ENCODE data around the gene DPEP3. TPM values are rescaled to one million over a fixed set of nuclear protein-coding genes. Genes with fewer than 3 reads are reported as not detected.
A peak's percentile ranks its signal among the peaks of the same experiment; 100 is the strongest.

DPEP3 gene
- total RNA-seq, 2 donors from 2014 or later, result not detected

DNA sequence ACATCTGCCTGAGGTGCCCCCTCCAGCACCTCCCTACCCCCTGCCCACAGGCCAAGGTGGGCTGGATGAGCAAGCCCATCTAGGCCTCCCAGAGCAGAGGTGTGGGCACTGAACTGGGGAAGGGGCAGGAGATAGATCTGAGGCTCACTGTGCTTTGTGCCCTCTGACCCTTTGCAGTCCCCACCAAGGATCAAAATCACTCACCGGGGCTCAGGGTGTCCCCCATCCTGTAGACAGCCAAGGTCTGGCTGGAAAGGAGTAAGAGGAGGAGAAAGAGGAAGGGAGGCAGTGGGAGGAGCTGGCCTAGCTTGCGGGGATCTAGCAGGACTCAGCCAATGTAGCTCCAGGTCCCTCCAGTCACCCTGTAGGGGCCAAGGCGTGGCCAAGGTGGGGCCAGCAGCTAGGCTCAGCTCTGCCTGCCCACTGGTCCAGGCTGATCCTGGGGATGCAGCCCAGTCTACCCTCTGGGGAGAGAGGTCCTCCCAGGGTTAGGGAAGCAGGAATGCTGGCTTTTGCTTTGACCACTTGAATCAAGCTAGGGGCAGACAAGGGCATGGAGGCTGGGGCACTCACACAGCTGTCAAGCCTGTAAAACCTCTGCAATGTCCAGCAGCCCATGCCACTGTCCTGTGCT lies 13.6 kb downstream of the DPEP3 start:
- H3K9me3 ChIP-seq, result no peaks in the 10 kb centered on the region
- 53 to 60% methylated on average over 3 of the region's 3 CpGs for WGBS, 2 donors
- peak overlapping the region in 2 of 4 donors; percentile 1 to 89 for H3K27ac ChIP-seq
- H3K4me3 ChIP-seq, result no peak overlapping the region
- H3K27me3 ChIP-seq, result no peaks in the 10 kb centered on the region
- H3K36me3 ChIP-seq (replicated peaks in 1 of 2; ENCODE audit: insufficient read depth in 1 of 2, low read depth in 2 of 2), result no peaks in the 10 kb centered on the region
- intact Hi-C loops (cut with DNase I), result no loop called here
- no peak for ATAC-seq
- H3K4me1 ChIP-seq, result peaks cover 48% of the 10 kb centered on the region
- no peak for DNase-seq
- TF ChIP-seq, protein P1, sequence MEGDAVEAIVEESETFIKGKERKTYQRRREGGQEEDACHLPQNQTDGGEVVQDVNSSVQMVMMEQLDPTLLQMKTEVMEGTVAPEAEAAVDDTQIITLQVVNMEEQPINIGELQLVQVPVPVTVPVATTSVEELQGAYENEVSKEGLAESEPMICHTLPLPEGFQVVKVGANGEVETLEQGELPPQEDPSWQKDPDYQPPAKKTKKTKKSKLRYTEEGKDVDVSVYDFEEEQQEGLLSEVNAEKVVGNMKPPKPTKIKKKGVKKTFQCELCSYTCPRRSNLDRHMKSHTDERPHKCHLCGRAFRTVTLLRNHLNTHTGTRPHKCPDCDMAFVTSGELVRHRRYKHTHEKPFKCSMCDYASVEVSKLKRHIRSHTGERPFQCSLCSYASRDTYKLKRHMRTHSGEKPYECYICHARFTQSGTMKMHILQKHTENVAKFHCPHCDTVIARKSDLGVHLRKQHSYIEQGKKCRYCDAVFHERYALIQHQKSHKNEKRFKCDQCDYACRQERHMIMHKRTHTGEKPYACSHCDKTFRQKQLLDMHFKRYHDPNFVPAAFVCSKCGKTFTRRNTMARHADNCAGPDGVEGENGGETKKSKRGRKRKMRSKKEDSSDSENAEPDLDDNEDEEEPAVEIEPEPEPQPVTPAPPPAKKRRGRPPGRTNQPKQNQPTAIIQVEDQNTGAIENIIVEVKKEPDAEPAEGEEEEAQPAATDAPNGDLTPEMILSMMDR (IDR thresholded peaks at IDR 0.05), result no peak
- TF ChIP-seq POLR2A (IDR thresholded peaks at IDR 0.05), result no peak

DNA sequence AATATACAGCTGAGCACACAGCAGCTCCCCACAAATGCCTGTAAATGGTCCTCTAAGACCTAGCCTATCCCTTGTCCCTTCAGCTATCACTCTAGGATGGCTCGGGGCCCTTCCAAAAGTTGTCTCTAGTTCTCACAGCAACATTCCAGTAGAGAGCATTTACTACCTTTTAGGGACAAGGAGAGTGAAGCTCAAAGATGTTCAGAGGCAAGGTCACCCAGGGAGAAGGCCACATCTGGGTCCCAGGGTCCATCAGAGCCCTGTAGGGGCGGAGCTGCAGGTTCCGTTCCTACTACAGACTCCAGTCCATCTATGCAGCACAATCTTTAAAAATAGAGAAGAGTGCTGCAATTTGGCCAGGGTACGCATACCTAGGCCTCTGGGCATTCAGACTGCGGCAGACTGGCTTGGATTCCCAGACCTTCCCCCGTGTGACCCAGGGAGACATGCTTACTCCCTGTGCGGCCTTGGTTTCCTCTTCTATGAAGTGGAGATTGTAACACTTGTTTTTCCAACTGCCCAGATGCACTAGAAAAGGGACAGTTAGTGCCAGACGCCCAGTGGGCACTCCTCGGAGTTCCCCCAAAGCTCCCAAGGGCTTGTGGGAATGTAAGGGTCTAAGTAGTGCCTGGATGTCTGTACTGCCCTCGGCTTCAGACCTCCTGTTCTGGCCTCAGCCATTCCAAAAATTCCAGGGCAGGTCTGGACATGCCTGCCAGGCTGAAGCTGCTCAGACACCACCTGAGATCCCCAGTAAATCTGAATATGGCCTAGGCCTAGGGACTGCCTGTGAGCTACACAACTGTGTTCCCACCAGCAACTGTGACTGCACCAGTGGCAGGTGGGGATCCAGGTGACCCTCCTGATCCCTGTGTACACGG lies 14.4 kb downstream of the DPEP3 start:
- 83 to 87% methylated on average over 7 to 11 of the region's 11 CpGs for WGBS, 2 donors
- Histone ChIP-seq H3K9me3 (no peaks in the 10 kb centered on the region), H3K4me1 (peaks cover 55% of the 10 kb centered on the region), H3K27me3 (no peaks in the 10 kb centered on the region), H3K36me3 (replicated peaks in 1 of 2; ENCODE audit: insufficient read depth in 1 of 2, low read depth in 2 of 2) (no peaks in the 10 kb centered on the region), H3K27ac (peak overlapping the region in 2 of 4 donors; percentile 1 to 89), H3K4me3 (no peak overlapping the region)
- TF ChIP-seq POLR2A (IDR thresholded peaks at IDR 0.05), result no peak
- TF ChIP-seq, protein P1 (IDR thresholded peaks at IDR 0.05), result no peak
- DNase-seq (no peak), ATAC-seq (no peak)
- intact Hi-C loops (cut with DNase I), result no loop called here

DNA sequence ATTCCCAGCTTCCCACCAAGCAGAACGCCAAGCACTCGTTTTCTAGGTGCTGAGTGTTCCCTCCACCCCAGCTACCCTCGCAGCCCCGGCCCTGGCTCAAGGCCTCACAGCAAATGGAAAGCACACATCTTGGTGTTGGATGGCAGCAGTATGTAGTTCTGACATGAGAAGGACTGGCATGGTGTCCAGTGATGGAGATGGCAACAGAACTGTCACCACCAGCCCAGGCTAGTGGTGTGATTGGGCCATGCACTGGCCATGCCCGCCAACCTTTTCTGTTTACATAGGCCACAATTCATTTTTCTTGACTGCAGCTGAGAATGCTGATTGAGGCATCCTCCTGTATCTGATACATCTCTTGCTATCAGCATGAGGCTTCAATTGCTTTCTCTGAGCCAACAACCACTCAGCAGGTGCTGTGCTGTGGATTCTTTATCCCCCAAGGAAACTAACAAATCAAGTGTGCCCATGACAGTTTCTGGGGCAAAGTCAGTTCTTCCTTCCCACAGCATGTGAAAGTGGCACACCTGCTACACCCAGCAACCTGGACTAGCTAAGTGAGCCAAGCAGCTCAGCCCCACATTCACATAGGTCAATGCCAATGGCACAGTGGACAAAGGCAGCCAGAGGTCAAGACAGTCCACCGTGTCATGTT lies 15.7 kb downstream of the DPEP3 start:
- H3K9me3 ChIP-seq, result no peaks in the 10 kb centered on the region
- no peak overlapping the region for H3K27ac ChIP-seq
- no peak for DNase-seq
- peaks cover 55% of the 10 kb centered on the region for H3K4me1 ChIP-seq
- no peaks in the 10 kb centered on the region for H3K27me3 ChIP-seq
- intact Hi-C loops (cut with DNase I), result no loop called here
- no peaks in the 10 kb centered on the region for H3K36me3 ChIP-seq (replicated peaks in 1 of 2; ENCODE audit: insufficient read depth in 1 of 2, low read depth in 2 of 2)
- no peak for ATAC-seq
- 75 to 78% methylated on average over 6 of the region's 6 CpGs for WGBS, 2 donors
- TF ChIP-seq, protein P1 (IDR thresholded peaks at IDR 0.05), result no peak
- no peak for TF ChIP-seq POLR2A (IDR thresholded peaks at IDR 0.05)
- no peak overlapping the region for H3K4me3 ChIP-seq

DNA sequence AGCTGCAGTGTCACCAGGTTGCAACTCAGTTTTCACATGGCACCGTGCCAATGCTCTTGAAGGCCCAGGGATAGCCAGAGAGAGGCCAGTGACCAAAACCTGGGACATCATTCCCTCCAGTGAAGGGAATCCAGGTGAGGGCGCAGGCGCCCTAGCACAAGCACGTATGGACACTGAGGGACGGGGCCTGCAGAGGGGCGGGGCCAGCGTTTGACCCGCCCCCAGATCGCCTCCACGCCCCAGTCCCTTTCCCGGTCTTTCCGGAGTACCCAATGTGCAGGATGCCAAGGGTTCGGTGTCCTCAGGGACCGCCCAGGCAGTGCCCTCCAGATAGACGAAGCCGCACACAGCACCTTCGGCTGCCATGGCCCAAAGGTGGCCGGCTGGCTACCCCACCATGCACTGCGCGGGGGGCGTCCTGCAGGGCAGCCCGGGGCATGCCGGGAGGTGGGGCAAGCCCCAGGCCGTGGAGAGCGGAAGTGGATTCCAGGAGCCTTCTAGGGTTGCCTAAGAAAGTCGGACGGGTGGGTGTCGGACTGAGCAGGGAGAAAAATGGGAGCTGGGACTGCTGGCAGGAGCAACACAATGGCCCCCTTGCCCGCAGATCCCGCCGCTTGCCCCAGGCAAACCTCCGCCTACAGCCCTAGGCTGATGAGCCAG lies 16.5 kb downstream of the DPEP3 start:
- Histone ChIP-seq H3K9me3 (no peaks in the 10 kb centered on the region), H3K4me3 (no peak overlapping the region), H3K27ac (peak overlapping the region in 1 of 4 donors; percentile 37), H3K27me3 (no peaks in the 10 kb centered on the region), H3K4me1 (peaks cover 55% of the 10 kb centered on the region), H3K36me3 (replicated peaks in 1 of 2; ENCODE audit: insufficient read depth in 1 of 2, low read depth in 2 of 2) (no peaks in the 10 kb centered on the region)
- DNase-seq (peak in 3 of 4 donors; percentile 40 to 53 (median 52)), ATAC-seq (no peak)
- TF ChIP-seq, protein P1 (IDR thresholded peaks at IDR 0.05), result no peak
- intact Hi-C loops (cut with DNase I), result no loop called here
- WGBS, 2 donors, result 78 to 87% methylated on average over 14 to 32 of the region's 32 CpGs

Data from body of pancreas (tissue), 4 donors.